Pancreas (tissue), 10 donors: ENCODE measurements around the gene ARRDC5. TPM values are rescaled to one million over a fixed set of nuclear protein-coding genes. Genes with fewer than 3 reads are reported as not detected.
"Not testable (repeated sequence)": the region's sequence is repeated elsewhere in the genome, so short reads cannot be mapped to it uniquely, and the experiment has no call there.

Source experiments
- ATAC-seq, 4 donors: fragments of 200-7000 bp; cut with Tn5 transposase; one replicate each; pipeline versions ENCODE4 v1.8.0 to v1.9.1; 2020; ENCODE audit warnings: mild to moderate bottlenecking in 4 of 4, moderate library complexity in 4 of 4
- DNase-seq, 6 donors: peaks; one replicate each; pipeline ENCODE4 v3.0.0-alpha.2; 2020
- FAIRE-seq: peaks from 2 replicates; lab custom pipeline; 2012; peaks lifted over from hg19 to GRCh38; lab: Jason Lieb, UNC
- H3K27ac ChIP-seq, 4 donors: fragments of 200-600 bp; sonication (generic); 1 replicate in 3 of 4; 2 replicates in 1 of 4; pipeline versions ENCODE4 v1.5.0 to v1.8.0; 2020
- H3K27me3 ChIP-seq, 4 donors: fragments of 200-600 bp; one replicate each; pipeline ENCODE4 v1.8.0; 2021
- H3K36me3 ChIP-seq, 3 donors: fragments of 200-600 bp; sonication (generic) in 1 of 3; one replicate each; pipeline versions ENCODE4 v1.5.0 to v1.8.0; 2020 to 2021
- H3K4me1 ChIP-seq, 3 donors: fragments of 200-600 bp; one replicate each; pipeline ENCODE4 v1.8.0; 2021
- H3K4me3 ChIP-seq, 4 donors: fragments of 200-600 bp; sonication (generic) in 2 of 4; one replicate each; pipeline versions ENCODE4 v1.5.0 to v1.8.0; 2020 to 2021
- H3K9me3 ChIP-seq, 4 donors: fragments of 200-600 bp; one replicate each; pipeline ENCODE4 v1.8.0; 2021
- CTCF ChIP-seq, 4 donors: fragments of 200-600 bp; sonication (generic) in 3 of 4; IDR thresholded peaks; one replicate each; pipeline versions ENCODE4 v1.5.0 to v1.8.0; 2021; ENCODE audit warnings: antibody characterized with exemption in 4 of 4
- WGBS, 2 donors: extraction: QIAGEN DNeasy Blood & Tissue Kit; methylation state at CpG; one replicate each; pipeline ENCODE4 v1.1.7; 2013; 5-methylcytosine and 5-hydroxymethylcytosine counted together
- intact Hi-C, 3 donors: fragments of 100-400 bp; cut with DNase I; formaldehyde crosslinking; loops; one replicate each; pipeline versions ENCODE4 v1.11.1 to v1.14.2; 2022
- polyA plus RNA-seq, 2 donors: library from polyadenylated mRNA; stranded (reverse); fragments of 200-250 nt; gene quantifications; one replicate each; pipeline ENCODE4 v1.2.3, GENCODE V29; 2013
- total RNA-seq, 6 donors: library from RNA; stranded (reverse); fragmentation: NEBNext Ultra II Directional in 4 of 6; extraction: Animal tissue kit (Norgen Biotek cat#: 25700) in 4 of 6; gene quantifications; one replicate each; pipeline versions ENCODE4 v1.2.1 to v1.2.4, GENCODE V29; 2021 to 2023
- donor health status: healthy with polysubstance abuse.
- donor health status: DM: no; HTN: no; CAD: no; lungs with moderate emphysema.
- donor health status: DM: no; HTN: no; CAD: no.
- donor health status: control.
- donor health status: control.
- donor health status: Bipolar disorder and iron deficiency.
- donor health status: DM: yes; HTN: yes; CAD: no.
- donor health status: DM: no; HTN: no; CAD: no.
- donor health status: DM: no; HTN: no; CAD: no.
- donor health status: DM: yes; HTN: yes; CAD: no.

Gene ARRDC5
- total and polyA plus RNA-seq, 8 donors: 0.09 to 0.15 (median 0.13) TPM; not detected in 4

GRCh38 chr19:4866595-4867424 lies 35.9 kb downstream of the ARRDC5 start:
- 3 to 4% methylated on average over 22 of the region's 22 CpGs for WGBS, 2 donors
- TF ChIP-seq CTCF (IDR thresholded peaks at IDR 0.05): no peak
- DNase-seq (peak; percentile 41 to 78 (median 70)), ATAC-seq (peak in 3 of 4 donors; percentile 36 to 39 (median 37)), FAIRE-seq (no peak)
- H3K27ac ChIP-seq: peak overlapping the region; percentile 35 to 82 (median 60)
- H3K9me3 ChIP-seq: no peaks in the 10 kb centered on the region
- intact Hi-C loops: no loop called here
- H3K27me3 ChIP-seq: no peaks in the 10 kb centered on the region
- H3K4me3 ChIP-seq: peak overlapping the region; percentile 44 to 87 (median 66)
- no peaks in the 10 kb centered on the region for H3K36me3 ChIP-seq
- H3K4me1 ChIP-seq: peaks cover 0 to 4% (median 0%) of the 10 kb centered on the region in 3 donors

- DNase-seq: peak in 5 of 6 donors; percentile 18 to 75 (median 51)
- intact Hi-C loops: no loop called here
- no peak overlapping the region for H3K4me3 ChIP-seq
- TF ChIP-seq CTCF (IDR thresholded peaks at IDR 0.05): no peak
- H3K27me3 ChIP-seq: no peaks in the 10 kb centered on the region
- FAIRE-seq: no peak
- peaks cover 0 to 5% (median 0%) of the 10 kb centered on the region in 3 donors for H3K4me1 ChIP-seq
- 17 to 21% methylated on average over 10 of the region's 10 CpGs for WGBS, 2 donors
- H3K9me3 ChIP-seq: no peaks in the 10 kb centered on the region
- H3K36me3 ChIP-seq: peaks cover 0 to 21% (median 6%) of the 10 kb centered on the region in 3 donors
- ATAC-seq: peak; percentile 33 to 86 (median 62)
- H3K27ac ChIP-seq: no peak overlapping the region
These were observed 41.5 kb downstream of the ARRDC5 start for GRCh38 chr19:4861147-4861546.

- Histone ChIP-seq H3K36me3 (peaks cover 0 to 21% (median 6%) of the 10 kb centered on the region in 3 donors), H3K27ac (no peak overlapping the region), H3K4me3 (no peak overlapping the region), H3K27me3 (no peaks in the 10 kb centered on the region), H3K4me1 (peaks cover 0 to 5% (median 0%) of the 10 kb centered on the region in 3 donors), H3K9me3 (no peaks in the 10 kb centered on the region)
- intact Hi-C loops: loop anchor here in 1 of 3 donors (10.0 kb wide), 1 partner anchor 55 kb away; no protein-coding TSS in a partner anchor
- FAIRE-seq (no peak), DNase-seq (peak in 1 of 6 donors; percentile 66), ATAC-seq (no peak)
- WGBS, 2 donors: 96 to 98% methylated on average over 11 of the region's 11 CpGs
- no peak for TF ChIP-seq CTCF (IDR thresholded peaks at IDR 0.05)
These were observed 43.0 kb downstream of the ARRDC5 start for GRCh38 chr19:4859697-4860096.

- 73 to 90% methylated on average over 12 of the region's 12 CpGs for WGBS, 2 donors
- not testable (repeated sequence) for FAIRE-seq, H3K27ac ChIP-seq, H3K27me3 ChIP-seq, H3K4me1 ChIP-seq, ATAC-seq, DNase-seq, H3K4me3 ChIP-seq, H3K9me3 ChIP-seq
- intact Hi-C loops: loop anchor here in 1 of 3 donors (10.0 kb wide), 1 partner anchor 52 kb away; no protein-coding TSS in a partner anchor
- H3K36me3 ChIP-seq: peaks cover 0 to 21% (median 6%) of the 10 kb centered on the region in 3 donors
These were observed 46.2 kb downstream of the ARRDC5 start for GRCh38 chr19:4856468-4856867.

- H3K9me3 ChIP-seq, FAIRE-seq, H3K27me3 ChIP-seq, ATAC-seq, DNase-seq, H3K27ac ChIP-seq, H3K4me1 ChIP-seq, H3K4me3 ChIP-seq: not testable (repeated sequence)
- intact Hi-C loops: loop anchor here in 2 of 3 donors (5.0 to 10.0 kb wide), 2 partner anchors 41 to 49 kb away; no protein-coding TSS in a partner anchor
- 89 to 90% methylated on average over 8 of the region's 8 CpGs for WGBS, 2 donors
- H3K36me3 ChIP-seq: peaks cover 0 to 10% (median 0%) of the 10 kb centered on the region in 3 donors
These were observed 49.2 kb downstream of the ARRDC5 start for GRCh38 chr19:4853506-4853905.
